ENCODE results near the gene COPB2. TPM values are rescaled to one million over a fixed set of nuclear protein-coding genes. Genes with fewer than 3 reads are reported as not detected.
"Not testable (repeated sequence)": the region's sequence is repeated elsewhere in the genome, so short reads cannot be mapped to it uniquely, and the experiment has no call there.

COPB2 gene
- polyA plus RNA-seq, 1 donor (not counting 4 experiments of a cell fraction or from before 2014, with no cell fraction given), result 149 TPM

DNA sequence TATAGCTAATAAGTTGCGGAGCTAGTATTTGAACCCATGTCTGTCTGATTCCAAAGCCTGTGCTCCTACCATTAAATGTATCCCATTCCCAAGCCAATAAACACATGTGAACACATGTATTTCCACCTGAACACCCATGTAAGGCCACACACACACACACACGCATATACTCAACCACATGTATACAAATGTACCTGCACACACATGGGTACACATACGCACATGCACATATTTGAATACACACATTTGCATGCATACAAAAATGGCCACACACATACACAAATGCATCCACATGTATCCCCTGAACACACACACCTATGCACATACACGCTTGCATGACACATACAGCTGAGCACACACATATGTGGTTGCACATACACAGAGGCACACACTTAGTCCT is 51.0 kb downstream of the COPB2 start:
- TF ChIP-seq, protein P1, sequence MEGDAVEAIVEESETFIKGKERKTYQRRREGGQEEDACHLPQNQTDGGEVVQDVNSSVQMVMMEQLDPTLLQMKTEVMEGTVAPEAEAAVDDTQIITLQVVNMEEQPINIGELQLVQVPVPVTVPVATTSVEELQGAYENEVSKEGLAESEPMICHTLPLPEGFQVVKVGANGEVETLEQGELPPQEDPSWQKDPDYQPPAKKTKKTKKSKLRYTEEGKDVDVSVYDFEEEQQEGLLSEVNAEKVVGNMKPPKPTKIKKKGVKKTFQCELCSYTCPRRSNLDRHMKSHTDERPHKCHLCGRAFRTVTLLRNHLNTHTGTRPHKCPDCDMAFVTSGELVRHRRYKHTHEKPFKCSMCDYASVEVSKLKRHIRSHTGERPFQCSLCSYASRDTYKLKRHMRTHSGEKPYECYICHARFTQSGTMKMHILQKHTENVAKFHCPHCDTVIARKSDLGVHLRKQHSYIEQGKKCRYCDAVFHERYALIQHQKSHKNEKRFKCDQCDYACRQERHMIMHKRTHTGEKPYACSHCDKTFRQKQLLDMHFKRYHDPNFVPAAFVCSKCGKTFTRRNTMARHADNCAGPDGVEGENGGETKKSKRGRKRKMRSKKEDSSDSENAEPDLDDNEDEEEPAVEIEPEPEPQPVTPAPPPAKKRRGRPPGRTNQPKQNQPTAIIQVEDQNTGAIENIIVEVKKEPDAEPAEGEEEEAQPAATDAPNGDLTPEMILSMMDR (optimal IDR thresholded peaks at IDR 0.05 in 1 of 3, IDR thresholded peaks at IDR 0.05 in 1 of 3, conservative IDR thresholded peaks at IDR 0.05 in 1 of 3; ENCODE audit: extremely low read depth in 1 of 3, insufficient read depth in 2 of 3, low read length in 3 of 3), result no peak
- TF ChIP-seq EZH2 (IDR thresholded peaks at IDR 0.05; ENCODE audit: low read length), result no peak
- dilution Hi-C loops (cut with MboI; ENCODE audit: extremely low pct_ligation_motif_present, low sequenced_read_pairs), result no loop called here
- no peak for FAIRE-seq

DNA sequence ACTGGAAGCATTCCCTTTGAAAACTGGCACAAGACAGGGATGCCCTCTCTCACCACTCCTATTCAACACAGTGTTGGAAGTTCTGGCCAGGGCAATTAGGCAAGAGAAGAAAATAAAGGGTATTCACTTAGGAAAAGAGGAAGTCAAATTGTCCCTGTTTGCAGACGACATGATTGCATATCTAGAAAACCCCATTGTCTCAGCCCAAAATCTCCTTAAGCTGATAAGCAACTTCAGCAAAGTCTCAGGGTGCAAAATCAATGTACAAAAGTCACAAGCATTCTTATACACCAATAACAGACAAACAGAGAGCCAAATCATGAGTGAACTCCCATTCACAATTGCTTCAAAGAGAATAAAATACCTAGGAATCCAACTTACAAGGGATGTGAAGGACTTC is 54.8 kb downstream of the COPB2 start:
- FAIRE-seq; dilution Hi-C loops (cut with MboI; ENCODE audit: extremely low pct_ligation_motif_present, low sequenced_read_pairs): not testable (repeated sequence)
- peaks cover 16% of the 10 kb centered on the region for H3K27me3 ChIP-seq (ENCODE audit: control insufficient read depth, extremely low read depth, insufficient read depth, low read length)

More for the DNA sequence above, 51.0 kb downstream of the COPB2 start:
- H3K27me3 ChIP-seq (ENCODE audit: control insufficient read depth, extremely low read depth, insufficient read depth, low read length), result peaks cover 3% of the 10 kb centered on the region
- H3K9me1 ChIP-seq (ENCODE audit: control insufficient read depth, extremely low read depth, insufficient read depth, low read length), result no peaks in the 10 kb centered on the region
- H3K4me1 ChIP-seq (ENCODE audit: control insufficient read depth, extremely low read depth, insufficient read depth, low read length), result no peaks in the 10 kb centered on the region
- no peak overlapping the region for H3K27ac ChIP-seq (ENCODE audit: control insufficient read depth, insufficient read depth, low read length)
- no peaks in the 10 kb centered on the region for H3K79me2 ChIP-seq (ENCODE audit: control insufficient read depth, insufficient read depth, low read length)
- no peak overlapping the region for H3K9ac ChIP-seq (ENCODE audit: control insufficient read depth, extremely low read depth, insufficient read depth, low read length)
- no peak overlapping the region for H2AFZ ChIP-seq (ENCODE audit: control insufficient read depth, low read length)
- H4K20me1 ChIP-seq (ENCODE audit: control insufficient read depth, extremely low read depth, insufficient read depth, low read length), result no peaks in the 10 kb centered on the region
- no peaks in the 10 kb centered on the region for H3K36me3 ChIP-seq (ENCODE audit: control insufficient read depth in 2 of 2, extremely low read depth in 1 of 2, insufficient read depth in 2 of 2, low read length in 2 of 2)
- no peak overlapping the region for H3K4me2 ChIP-seq (ENCODE audit: control insufficient read depth, extremely low read depth, insufficient read depth, low read depth, low read length)
- DNase-seq (ENCODE audit: low read depth, low spot score), result no peak
- H3K4me3 ChIP-seq (ENCODE audit: control insufficient read depth in 2 of 3, extremely low read depth in 1 of 3, insufficient read depth in 2 of 3, low read depth in 1 of 3, low read length in 3 of 3), result no peak overlapping the region
- H3K9me3 ChIP-seq (ENCODE audit: control insufficient read depth, low read depth, low read length), result no peaks in the 10 kb centered on the region

DNA sequence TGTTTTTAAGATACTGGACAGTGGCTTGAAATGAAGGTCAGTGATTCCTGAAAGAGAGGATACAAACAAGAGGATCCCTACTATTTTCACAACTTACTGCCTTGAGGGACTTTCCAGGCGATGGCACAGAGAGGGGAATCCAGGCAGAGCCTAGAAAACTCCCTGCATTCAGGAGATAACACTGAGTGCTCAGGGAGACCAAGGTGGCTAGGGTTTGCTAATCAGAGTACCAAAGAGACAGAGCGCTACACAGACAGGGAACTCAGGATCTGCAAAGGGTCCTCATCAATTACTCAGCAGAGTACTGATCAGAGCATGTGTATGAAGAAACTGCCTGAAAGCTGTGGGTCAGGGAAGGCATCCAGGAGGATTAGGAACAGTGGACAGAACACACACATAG is 57.4 kb downstream of the COPB2 start:
- no peak overlapping the region for H3K4me3 ChIP-seq (ENCODE audit: control insufficient read depth in 2 of 3, extremely low read depth in 1 of 3, insufficient read depth in 2 of 3, low read depth in 1 of 3, low read length in 3 of 3)
- no peak for DNase-seq (ENCODE audit: low read depth, low spot score)
- H3K9ac ChIP-seq (ENCODE audit: control insufficient read depth, extremely low read depth, insufficient read depth, low read length), result no peak overlapping the region
- H3K4me1 ChIP-seq (ENCODE audit: control insufficient read depth, extremely low read depth, insufficient read depth, low read length), result no peaks in the 10 kb centered on the region
- no peak overlapping the region for H3K27ac ChIP-seq (ENCODE audit: control insufficient read depth, insufficient read depth, low read length)
- H3K9me1 ChIP-seq (ENCODE audit: control insufficient read depth, extremely low read depth, insufficient read depth, low read length), result no peaks in the 10 kb centered on the region
- H4K20me1 ChIP-seq (ENCODE audit: control insufficient read depth, extremely low read depth, insufficient read depth, low read length), result no peaks in the 10 kb centered on the region
- H3K36me3 ChIP-seq (ENCODE audit: control insufficient read depth in 2 of 2, extremely low read depth in 1 of 2, insufficient read depth in 2 of 2, low read length in 2 of 2), result no peaks in the 10 kb centered on the region
- FAIRE-seq, result no peak
- H3K79me2 ChIP-seq (ENCODE audit: control insufficient read depth, insufficient read depth, low read length), result no peaks in the 10 kb centered on the region
- no peak overlapping the region for H3K4me2 ChIP-seq (ENCODE audit: control insufficient read depth, extremely low read depth, insufficient read depth, low read depth, low read length)
- no peak overlapping the region for H2AFZ ChIP-seq (ENCODE audit: control insufficient read depth, low read length)
- no peak for TF ChIP-seq EZH2 (IDR thresholded peaks at IDR 0.05; ENCODE audit: low read length)
- TF ChIP-seq, protein P1 (optimal IDR thresholded peaks at IDR 0.05 in 1 of 3, IDR thresholded peaks at IDR 0.05 in 1 of 3, conservative IDR thresholded peaks at IDR 0.05 in 1 of 3; ENCODE audit: extremely low read depth in 1 of 3, insufficient read depth in 2 of 3, low read length in 3 of 3), result no peak
- dilution Hi-C loops (cut with MboI; ENCODE audit: extremely low pct_ligation_motif_present, low sequenced_read_pairs), result no loop called here
- H3K9me3 ChIP-seq (ENCODE audit: control insufficient read depth, low read depth, low read length), result no peaks in the 10 kb centered on the region
- H3K27me3 ChIP-seq (ENCODE audit: control insufficient read depth, extremely low read depth, insufficient read depth, low read length), result peaks cover 17% of the 10 kb centered on the region

More for the DNA sequence above, 54.8 kb downstream of the COPB2 start:
- not testable (repeated sequence) for H2AFZ ChIP-seq (ENCODE audit: control insufficient read depth, low read length); H3K9me1 ChIP-seq (ENCODE audit: control insufficient read depth, extremely low read depth, insufficient read depth, low read length); H3K9ac ChIP-seq (ENCODE audit: control insufficient read depth, extremely low read depth, insufficient read depth, low read length); H3K9me3 ChIP-seq (ENCODE audit: control insufficient read depth, low read depth, low read length); H4K20me1 ChIP-seq (ENCODE audit: control insufficient read depth, extremely low read depth, insufficient read depth, low read length); DNase-seq (ENCODE audit: low read depth, low spot score); H3K4me1 ChIP-seq (ENCODE audit: control insufficient read depth, extremely low read depth, insufficient read depth, low read length); H3K4me3 ChIP-seq (ENCODE audit: control insufficient read depth in 2 of 3, extremely low read depth in 1 of 3, insufficient read depth in 2 of 3, low read depth in 1 of 3, low read length in 3 of 3); H3K36me3 ChIP-seq (ENCODE audit: control insufficient read depth in 2 of 2, extremely low read depth in 1 of 2, insufficient read depth in 2 of 2, low read length in 2 of 2); H3K27ac ChIP-seq (ENCODE audit: control insufficient read depth, insufficient read depth, low read length); H3K79me2 ChIP-seq (ENCODE audit: control insufficient read depth, insufficient read depth, low read length); H3K4me2 ChIP-seq (ENCODE audit: control insufficient read depth, extremely low read depth, insufficient read depth, low read depth, low read length)
